Neural cell (in vitro differentiated cells): ENCODE data around the gene GNAQ. TPM values are rescaled to one million over a fixed set of nuclear protein-coding genes. Genes with fewer than 3 reads are reported as not detected.

ENCODE experiments used
- H2AFZ ChIP-seq: fragments of 200-600, 300-800 bp; sonication (generic), shearing (Covaris generic); 2 replicates; pipeline ENCODE4 v1.6.0; 2014; ENCODE audit warnings: low read depth, mild to moderate bottlenecking, antibody characterized with exemption, low read length, moderate library complexity
- H3F3A ChIP-seq: fragments of 200-600 bp; shearing (Covaris generic); 2 replicates; pipeline ENCODE4 v1.6.1; 2016; ENCODE audit warnings: mild to moderate bottlenecking, moderate library complexity, mixed read lengths, antibody characterized with exemption, low read length; ENCODE audit not compliant: insufficient read depth, poor library complexity, severe bottlenecking
- H3K27ac ChIP-seq: fragments of 200-600, 300-800 bp; sonication (generic), shearing (Covaris generic); 2 replicates; pipeline ENCODE4 v1.5.1; 2014; ENCODE audit warnings: mild to moderate bottlenecking, low read length, moderate library complexity
- H3K27me3 ChIP-seq: fragments of 300-800, 200-600 bp; sonication (generic), shearing (Covaris generic); 2 replicates; pipeline ENCODE4 v1.6.0; 2014; ENCODE audit warnings: mild to moderate bottlenecking, low read depth, low read length, moderate library complexity; ENCODE audit not compliant: insufficient read depth
- H3K36me3 ChIP-seq: fragments of 300-800, 200-600 bp; sonication (generic), shearing (Covaris generic); 2 replicates; pipeline ENCODE4 v1.5.1; 2014; ENCODE audit warnings: mild to moderate bottlenecking, antibody characterized with exemption, low read length, moderate library complexity; ENCODE audit not compliant: insufficient read depth
- H3K4me2 ChIP-seq: fragments of 300-800, 200-600 bp; sonication (generic), shearing (Covaris generic); 2 replicates; pipeline ENCODE4 v1.6.0; 2014; ENCODE audit warnings: mild to moderate bottlenecking, low read length
- H3K4me3 ChIP-seq: fragments of 300-800, 200-600 bp; sonication (generic), shearing (Covaris generic); 2 replicates; pipeline ENCODE4 v1.5.1; 2014; ENCODE audit warnings: mild to moderate bottlenecking, low read length, moderate library complexity
- H3K79me2 ChIP-seq: fragments of 200-600 bp; shearing (Covaris generic); replicated peaks from 2 replicates; pipeline ENCODE4 v1.6.0; 2014; ENCODE audit warnings: mild to moderate bottlenecking, low read length, moderate library complexity; ENCODE audit not compliant: insufficient read depth
- H3K9ac ChIP-seq: fragments of 300-800, 200-600 bp; sonication (generic), shearing (Covaris generic); 2 replicates; pipeline ENCODE4 v1.6.1; 2016; ENCODE audit warnings: mild to moderate bottlenecking, low read length, mixed read lengths
- H3K9me2 ChIP-seq: fragments of 200-600 bp; shearing (Covaris generic); 2 replicates; pipeline ENCODE4 v1.6.1; 2016; ENCODE audit warnings: mild to moderate bottlenecking, low read length, mixed read lengths; ENCODE audit not compliant: insufficient read depth
- H3K9me3 ChIP-seq: fragments of 200-600, 300-800 bp; sonication (generic), shearing (Covaris generic); 2 replicates; pipeline ENCODE4 v1.6.1; 2016; ENCODE audit warnings: mild to moderate bottlenecking, mixed run types, low read length, moderate library complexity, mixed read lengths
- H4K20me1 ChIP-seq: fragments of 200-600 bp; shearing (Covaris generic); 2 replicates; pipeline ENCODE4 v1.6.1; 2016; ENCODE audit warnings: mild to moderate bottlenecking, mixed run types; ENCODE audit not compliant: insufficient read depth
- EP300 ChIP-seq: fragments of 450-650 bp; conservative IDR thresholded peaks from 2 replicates; pipeline ENCODE4 v1.6.1; 2014; ENCODE audit warnings: antibody characterized with exemption, mild to moderate bottlenecking, moderate library complexity; ENCODE audit not compliant: poor library complexity, severe bottlenecking
- EZH2 ChIP-seq: fragments of 200-600, 300-800 bp; shearing (Covaris generic), sonication (generic); IDR thresholded peaks from 2 replicates; pipeline ENCODE4 v1.6.1; 2014; ENCODE audit warnings: antibody characterized with exemption, low read length, borderline replicate concordance, mild to moderate bottlenecking; ENCODE audit not compliant: insufficient read depth, poor library complexity, severe bottlenecking
- MXI1 ChIP-seq: fragments of 450-650 bp; conservative IDR thresholded peaks from 2 replicates; pipeline ENCODE4 v1.6.1; 2014; ENCODE audit warnings: antibody characterized with exemption, mild to moderate bottlenecking; ENCODE audit not compliant: poor library complexity, severe bottlenecking
- POLR2AphosphoS5 ChIP-seq: IDR thresholded peaks from 2 replicates; pipeline ENCODE4 v1.6.1; 2012
- RAD21 ChIP-seq: fragments of 450-650 bp; conservative IDR thresholded peaks from 2 replicates; pipeline ENCODE4 v1.6.1; 2014; ENCODE audit warnings: antibody characterized with exemption, mild to moderate bottlenecking, moderate library complexity
- REST ChIP-seq: IDR thresholded peaks from 2 replicates; pipeline ENCODE4 v1.6.1; 2012; ENCODE audit warnings: borderline replicate concordance
- SMC3 ChIP-seq: fragments of 450-650 bp; conservative IDR thresholded peaks from 2 replicates; pipeline ENCODE4 v1.6.1; 2014; ENCODE audit warnings: antibody characterized with exemption, mild to moderate bottlenecking, moderate library complexity; ENCODE audit not compliant: poor library complexity
- TAF1 ChIP-seq: IDR thresholded peaks from 2 replicates; pipeline ENCODE4 v1.6.1; 2012; ENCODE audit warnings: low read depth
- polyA plus RNA-seq: library from polyadenylated mRNA; depleted of rRNA; stranded (reverse); fragments of >200 nt; gene quantifications from 2 replicates; pipeline ENCODE4 v1.2.3, GENCODE V29; 2014
- TF ChIP-seq, protein P1 (sequence below): fragments of 450-650 bp; IDR thresholded peaks from 2 replicates; pipeline ENCODE4 v1.5.1; 2014; ENCODE audit warnings: antibody characterized with exemption, mild to moderate bottlenecking, moderate library complexity; ENCODE audit not compliant: poor library complexity, severe bottlenecking

Gene GNAQ
- polyA plus RNA-seq, 1 donor from 2014 or later: 86.7 TPM

DNA sequence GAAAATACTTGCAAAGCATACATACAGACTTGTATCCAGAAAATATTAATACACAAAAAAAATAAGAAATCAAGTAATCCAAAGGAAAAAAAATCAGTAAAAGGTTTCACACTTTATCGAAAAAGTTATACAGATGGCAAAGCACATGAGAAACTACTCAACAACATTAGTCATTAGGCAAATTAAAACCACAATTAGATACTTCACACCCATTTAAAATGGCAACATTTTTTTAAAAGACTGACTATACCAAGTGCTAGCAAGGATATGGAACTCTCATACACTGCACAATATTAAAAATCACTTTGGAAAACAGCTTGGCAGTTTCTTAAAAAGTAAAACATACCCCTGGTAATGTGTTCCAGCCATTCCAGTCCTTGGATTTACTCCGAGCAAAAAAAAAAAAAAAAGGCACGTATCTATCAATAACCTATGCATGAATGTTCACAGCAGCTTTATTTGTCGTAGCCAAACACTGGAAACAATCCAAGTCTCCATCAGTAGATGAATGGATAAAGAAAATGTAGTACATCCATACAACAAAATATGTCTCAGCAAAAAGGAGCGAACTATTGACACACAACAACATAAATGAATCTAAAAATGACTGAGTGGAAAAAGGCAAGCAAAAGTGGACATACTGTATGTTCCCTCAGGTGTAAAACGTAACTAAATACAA, 66.0 kb downstream of the GNAQ start:
- Histone ChIP-seq H3K36me3 (no peaks in the 10 kb centered on the region), H4K20me1 (no peaks in the 10 kb centered on the region), H3K9me2 (no peaks in the 10 kb centered on the region), H3K9me3 (no peaks in the 10 kb centered on the region), H3F3A (no peaks in the 10 kb centered on the region), H3K9ac (no peak overlapping the region), H3K27ac (no peak overlapping the region), H3K79me2 (peaks cover 74% of the 10 kb centered on the region), H3K4me3 (no peak overlapping the region), H2AFZ (no peak overlapping the region), H3K4me2 (no peak overlapping the region), H3K27me3 (no peaks in the 10 kb centered on the region)
- TF ChIP-seq, protein P1, sequence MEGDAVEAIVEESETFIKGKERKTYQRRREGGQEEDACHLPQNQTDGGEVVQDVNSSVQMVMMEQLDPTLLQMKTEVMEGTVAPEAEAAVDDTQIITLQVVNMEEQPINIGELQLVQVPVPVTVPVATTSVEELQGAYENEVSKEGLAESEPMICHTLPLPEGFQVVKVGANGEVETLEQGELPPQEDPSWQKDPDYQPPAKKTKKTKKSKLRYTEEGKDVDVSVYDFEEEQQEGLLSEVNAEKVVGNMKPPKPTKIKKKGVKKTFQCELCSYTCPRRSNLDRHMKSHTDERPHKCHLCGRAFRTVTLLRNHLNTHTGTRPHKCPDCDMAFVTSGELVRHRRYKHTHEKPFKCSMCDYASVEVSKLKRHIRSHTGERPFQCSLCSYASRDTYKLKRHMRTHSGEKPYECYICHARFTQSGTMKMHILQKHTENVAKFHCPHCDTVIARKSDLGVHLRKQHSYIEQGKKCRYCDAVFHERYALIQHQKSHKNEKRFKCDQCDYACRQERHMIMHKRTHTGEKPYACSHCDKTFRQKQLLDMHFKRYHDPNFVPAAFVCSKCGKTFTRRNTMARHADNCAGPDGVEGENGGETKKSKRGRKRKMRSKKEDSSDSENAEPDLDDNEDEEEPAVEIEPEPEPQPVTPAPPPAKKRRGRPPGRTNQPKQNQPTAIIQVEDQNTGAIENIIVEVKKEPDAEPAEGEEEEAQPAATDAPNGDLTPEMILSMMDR: no peak
- TF ChIP-seq REST: no peak
- TF ChIP-seq EZH2: no peak
- TF ChIP-seq RAD21: no peak
- TF ChIP-seq MXI1: no peak
- TF ChIP-seq TAF1: no peak
- no peak for TF ChIP-seq SMC3
- TF ChIP-seq EP300: no peak
- TF ChIP-seq POLR2AphosphoS5: no peak

DNA sequence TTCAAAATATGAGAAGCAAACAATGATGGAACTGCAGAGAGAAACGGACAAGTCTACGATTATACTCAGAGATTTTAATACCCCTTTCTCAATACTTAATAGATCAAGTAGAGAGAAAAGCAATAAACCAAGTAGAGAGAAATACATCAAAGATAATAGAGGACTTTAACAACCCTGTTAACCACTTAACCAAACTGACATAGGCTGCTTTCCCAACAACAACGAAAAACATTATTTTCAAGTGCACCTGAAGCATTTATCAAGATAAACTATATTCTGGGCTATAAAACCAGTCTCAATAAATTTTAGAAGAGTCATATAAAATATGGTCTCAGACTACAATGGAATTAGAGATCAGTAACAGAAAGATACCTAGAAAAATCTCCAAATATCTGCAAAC, 67.4 kb downstream of the GNAQ start:
- TF ChIP-seq SMC3 (no peak), RAD21 (no peak), REST (no peak), TAF1 (no peak), POLR2AphosphoS5 (no peak), EZH2 (no peak), MXI1 (no peak), EP300 (no peak)
- TF ChIP-seq, protein P1: no peak
- Histone ChIP-seq H3K4me3 (no peak overlapping the region), H4K20me1 (no peaks in the 10 kb centered on the region), H3F3A (no peaks in the 10 kb centered on the region), H3K4me2 (no peak overlapping the region), H3K79me2 (peaks cover 73% of the 10 kb centered on the region), H3K9me3 (no peaks in the 10 kb centered on the region), H3K27ac (no peak overlapping the region), H3K36me3 (no peaks in the 10 kb centered on the region), H3K27me3 (no peaks in the 10 kb centered on the region), H3K9ac (no peak overlapping the region), H3K9me2 (no peaks in the 10 kb centered on the region), H2AFZ (no peak overlapping the region)
